SH-SY5Y (cell line): ENCODE results near the gene LACTB.

ENCODE experiments used
- GATA2 ChIP-seq: IDR thresholded peaks from 2 replicates; pipeline ENCODE4 v1.6.1; 2011; ENCODE audit warnings: mild to moderate bottlenecking, low read depth, low read length
- GATA3 ChIP-seq: IDR thresholded peaks from 2 replicates; pipeline ENCODE4 v1.6.1; 2011; ENCODE audit warnings: low read depth, mild to moderate bottlenecking, low read length, moderate library complexity

- TF ChIP-seq GATA3 (no peak), GATA2 (no peak)
Observed at GRCh38 chr15:63122002-63122875, 578 bp downstream of the LACTB start.
